Keratinocyte (primary cell): ENCODE results near the gene HBA1. TPM values are rescaled to one million over a fixed set of nuclear protein-coding genes. Genes with fewer than 3 reads are reported as not detected.
A peak's percentile ranks its signal among the peaks of the same experiment; 100 is the strongest.

ENCODE experiments used
- DNase-seq: peaks from one replicate; pipeline ENCODE4 v3.0.0-alpha.2; 2011; ENCODE audit warnings: low read depth, missing footprints, low spot score
- FAIRE-seq: peaks from 2 replicates; lab custom pipeline; 2011; peaks lifted over from hg19 to GRCh38; lab: Jason Lieb, UNC
- H2AFZ ChIP-seq: 2 replicates; pipeline ENCODE4 v1.6.0; 2012; ENCODE audit warnings: low read length, control low read depth, inconsistent platforms; ENCODE audit not compliant: control insufficient read depth
- H3K27ac ChIP-seq: 2 replicates; pipeline ENCODE4 v1.5.1; 2011; ENCODE audit warnings: low read length; ENCODE audit not compliant: control insufficient read depth, insufficient read depth
- H3K27me3 ChIP-seq: 3 replicates; pipeline ENCODE4 v1.6.0; 2011; ENCODE audit warnings: low read length; ENCODE audit not compliant: control insufficient read depth, insufficient read depth; ENCODE audit errors: extremely low read depth
- H3K36me3 ChIP-seq, 2 experiments: 2 replicates in 1 of 2; 3 replicates in 1 of 2; pipeline ENCODE4 v1.5.1; 2011; ENCODE audit warnings: low read length in 2 of 2, mild to moderate bottlenecking in 1 of 2; ENCODE audit not compliant: control insufficient read depth in 2 of 2, insufficient read depth in 2 of 2; ENCODE audit errors: extremely low read depth in 1 of 2
- H3K4me1 ChIP-seq: 3 replicates; pipeline ENCODE4 v1.5.1; 2011; ENCODE audit warnings: low read length; ENCODE audit not compliant: control insufficient read depth, insufficient read depth; ENCODE audit errors: extremely low read depth
- H3K4me2 ChIP-seq: 3 replicates; pipeline ENCODE4 v1.6.0; 2011; ENCODE audit warnings: low read depth, low read length; ENCODE audit not compliant: control insufficient read depth, insufficient read depth; ENCODE audit errors: extremely low read depth
- H3K4me3 ChIP-seq, 3 experiments: fragments of 200-600 bp in 1 of 3; sonication (generic) in 1 of 3; 2 replicates in 2 of 3; 3 replicates in 1 of 3; pipeline ENCODE4 v1.5.1; 2011 to 2016; ENCODE audit warnings: low read length in 3 of 3, mild to moderate bottlenecking in 3 of 3, control low read depth in 2 of 3, inconsistent platforms in 1 of 3, low read depth in 1 of 3, mixed read lengths in 1 of 3, mixed run types in 1 of 3, moderate library complexity in 1 of 3; ENCODE audit not compliant: control insufficient read depth in 2 of 3, insufficient read depth in 2 of 3; ENCODE audit errors: extremely low read depth in 1 of 3
- H3K79me2 ChIP-seq: 2 replicates; pipeline ENCODE4 v1.6.0; 2012; ENCODE audit warnings: low read length; ENCODE audit not compliant: control insufficient read depth, insufficient read depth
- H3K9ac ChIP-seq: 3 replicates; pipeline ENCODE4 v1.6.0; 2011; ENCODE audit warnings: low read length; ENCODE audit not compliant: control insufficient read depth, insufficient read depth; ENCODE audit errors: extremely low read depth
- H3K9me1 ChIP-seq: 3 replicates; pipeline ENCODE4 v1.6.0; 2011; ENCODE audit warnings: low read length; ENCODE audit not compliant: control insufficient read depth, insufficient read depth; ENCODE audit errors: extremely low read depth
- H3K9me3 ChIP-seq: 2 replicates; pipeline ENCODE4 v1.5.1; 2012; ENCODE audit warnings: low read depth, low read length; ENCODE audit not compliant: control insufficient read depth
- H4K20me1 ChIP-seq: 3 replicates; pipeline ENCODE4 v1.6.0; 2011; ENCODE audit warnings: low read length; ENCODE audit not compliant: control insufficient read depth, insufficient read depth; ENCODE audit errors: extremely low read depth
- EZH2 ChIP-seq: IDR thresholded peaks from one replicate; pipeline ENCODE4 v1.6.1; 2012; ENCODE audit warnings: inconsistent platforms, mild to moderate bottlenecking, low read length, moderate library complexity
- dilution Hi-C: fragments of 300-500 bp; cut with MboI; formaldehyde crosslinking; loops from one replicate; pipeline ENCODE4 v1.7.0; 2020; ENCODE audit warnings: low sequenced_read_pairs; ENCODE audit not compliant: extremely low pct_ligation_motif_present
- polyA plus RNA-seq, 5 experiments: library from polyadenylated mRNA; depleted of rRNA in 3 of 5; stranded (reverse) in 3 of 5; stranded (forward) in 1 of 5; unstranded in 1 of 5; fragments of >200 nt; gene quantifications; 1 replicate in 1 of 5; 2 replicates in 3 of 5; 3 replicates in 1 of 5; pipeline versions ENCODE4 v1.2.1 to v1.2.3, GENCODE V29; 2011 to 2012; ENCODE audit warnings: missing spikeins in 2 of 5, low read depth in 1 of 5, low replicate concordance in 1 of 5
- TF ChIP-seq, protein P1 (sequence below), 3 experiments: IDR thresholded peaks in 1 of 3; conservative IDR thresholded peaks in 1 of 3; optimal IDR thresholded peaks in 1 of 3; 2 replicates in 2 of 3; 3 replicates in 1 of 3; pipeline versions ENCODE3 to v1.5.1; 2011; ENCODE audit warnings: low read length in 3 of 3, mild to moderate bottlenecking in 3 of 3, moderate library complexity in 2 of 3, control low read depth in 1 of 3, inconsistent platforms in 1 of 3; ENCODE audit not compliant: insufficient read depth in 2 of 3; ENCODE audit errors: extremely low read depth in 1 of 3

HBA1 gene
- polyA plus RNA-seq, 1 donor (not counting 4 experiments of a cell fraction or from before 2014, with no cell fraction given) = 0.24 TPM

DNA sequence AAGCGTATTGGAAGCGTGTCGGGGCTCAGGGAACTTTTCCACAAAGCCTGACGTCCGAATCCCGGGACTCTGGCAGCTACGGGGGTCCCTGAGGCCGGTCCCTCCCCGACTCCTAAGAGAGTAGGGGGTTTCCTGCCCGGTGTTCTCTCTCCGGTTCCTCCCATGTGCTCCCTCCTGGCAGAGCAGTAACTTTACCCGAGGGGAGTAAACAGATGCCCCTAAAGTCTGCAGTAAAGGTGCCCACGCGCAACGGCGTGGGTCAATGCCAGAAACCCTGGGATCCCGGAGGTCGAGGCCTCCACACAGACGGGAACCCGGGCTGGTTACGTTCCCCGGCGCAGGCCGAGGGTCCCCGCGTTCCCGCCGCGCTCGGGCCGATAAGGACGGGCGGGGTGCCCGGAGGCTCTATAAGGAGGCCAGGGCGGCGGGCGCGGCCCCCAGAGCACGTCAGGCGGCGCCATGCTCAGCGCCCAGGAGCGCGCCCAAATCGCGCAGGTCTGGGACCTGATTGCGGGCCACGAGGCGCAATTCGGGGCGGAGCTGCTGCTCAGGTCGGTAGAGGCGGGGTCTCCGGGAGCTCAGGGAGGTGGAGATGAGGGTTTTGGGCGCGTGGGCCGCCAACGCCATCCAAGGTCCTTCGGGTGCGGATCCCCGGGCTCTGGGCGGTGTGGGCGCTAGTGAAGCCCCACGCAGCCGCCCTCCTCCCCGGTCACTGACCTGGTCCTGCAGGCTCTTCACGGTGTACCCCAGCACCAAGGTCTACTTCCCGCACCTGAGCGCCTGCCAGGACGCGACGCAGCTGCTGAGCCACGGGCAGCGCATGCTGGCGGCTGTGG lies 10.7 kb upstream of the HBA1 start, which contains the start of gene HBM:
HBM (plus strand) TSS at position 440 of the 836 bp plus-strand sequence; CDS start at position 460, 20 bp downstream.
- Histone ChIP-seq H3K79me2 (no peaks in the 10 kb centered on the region), H3K4me2 (peak within 1 kb of the TSS; percentile 16), H3K9ac (no peak within 1 kb of the TSS), H4K20me1 (peaks cover 4% of the 10 kb centered on the region), H3K4me3 (peak within 1 kb of the TSS in 1 of 3 experiments; percentile 20), H3K36me3 (no peaks in the 10 kb centered on the region), H2AFZ (no peak within 1 kb of the TSS), H3K27ac (no peak within 1 kb of the TSS), H3K9me1 (no peaks in the 10 kb centered on the region), H3K4me1 (peaks cover 7% of the 10 kb centered on the region), H3K27me3 (peaks cover 47% of the 10 kb centered on the region), H3K9me3 (no peaks in the 10 kb centered on the region)
- DNase-seq (no peak), FAIRE-seq (no peak)
- peak; percentile 94 for TF ChIP-seq EZH2
- TF ChIP-seq, protein P1, sequence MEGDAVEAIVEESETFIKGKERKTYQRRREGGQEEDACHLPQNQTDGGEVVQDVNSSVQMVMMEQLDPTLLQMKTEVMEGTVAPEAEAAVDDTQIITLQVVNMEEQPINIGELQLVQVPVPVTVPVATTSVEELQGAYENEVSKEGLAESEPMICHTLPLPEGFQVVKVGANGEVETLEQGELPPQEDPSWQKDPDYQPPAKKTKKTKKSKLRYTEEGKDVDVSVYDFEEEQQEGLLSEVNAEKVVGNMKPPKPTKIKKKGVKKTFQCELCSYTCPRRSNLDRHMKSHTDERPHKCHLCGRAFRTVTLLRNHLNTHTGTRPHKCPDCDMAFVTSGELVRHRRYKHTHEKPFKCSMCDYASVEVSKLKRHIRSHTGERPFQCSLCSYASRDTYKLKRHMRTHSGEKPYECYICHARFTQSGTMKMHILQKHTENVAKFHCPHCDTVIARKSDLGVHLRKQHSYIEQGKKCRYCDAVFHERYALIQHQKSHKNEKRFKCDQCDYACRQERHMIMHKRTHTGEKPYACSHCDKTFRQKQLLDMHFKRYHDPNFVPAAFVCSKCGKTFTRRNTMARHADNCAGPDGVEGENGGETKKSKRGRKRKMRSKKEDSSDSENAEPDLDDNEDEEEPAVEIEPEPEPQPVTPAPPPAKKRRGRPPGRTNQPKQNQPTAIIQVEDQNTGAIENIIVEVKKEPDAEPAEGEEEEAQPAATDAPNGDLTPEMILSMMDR (optimal IDR thresholded peaks at IDR 0.05 in 1 of 3, IDR thresholded peaks at IDR 0.05 in 1 of 3, conservative IDR thresholded peaks at IDR 0.05 in 1 of 3; ENCODE audit: extremely low read depth in 1 of 3, insufficient read depth in 2 of 3, low read length in 3 of 3) = no peak
- dilution Hi-C loops = no loop called here

DNA sequence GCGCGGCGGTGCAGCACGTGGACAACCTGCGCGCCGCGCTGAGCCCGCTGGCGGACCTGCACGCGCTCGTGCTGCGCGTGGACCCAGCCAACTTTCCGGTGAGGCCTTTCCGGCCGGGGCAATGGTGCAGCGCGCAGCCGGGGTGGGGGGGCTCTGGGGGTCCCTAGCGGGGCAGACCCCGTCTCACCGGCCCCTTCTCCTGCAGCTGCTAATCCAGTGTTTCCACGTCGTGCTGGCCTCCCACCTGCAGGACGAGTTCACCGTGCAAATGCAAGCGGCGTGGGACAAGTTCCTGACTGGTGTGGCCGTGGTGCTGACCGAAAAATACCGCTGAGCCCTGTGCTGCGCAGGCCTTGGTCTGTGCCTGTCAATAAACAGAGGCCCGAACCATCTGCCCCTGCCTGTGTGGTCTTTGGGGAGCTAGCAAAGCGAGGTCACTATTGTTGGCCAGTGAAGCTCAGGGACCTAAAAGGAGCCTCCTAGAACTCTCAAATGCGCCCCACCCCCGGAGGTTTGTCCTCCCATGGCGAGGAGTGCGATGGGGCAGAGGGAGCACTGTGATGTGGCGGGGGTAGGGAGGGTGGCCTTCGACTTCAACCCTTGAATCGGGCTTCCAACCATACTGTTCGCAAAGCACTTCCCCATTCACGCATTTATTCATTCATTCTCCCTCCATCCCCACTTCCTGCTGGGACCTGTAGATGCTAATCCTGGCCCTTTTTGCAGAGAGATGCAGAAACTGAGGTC lies 9.9 kb upstream of the HBA1 start:
- dilution Hi-C loops = no loop called here
- no peaks in the 10 kb centered on the region for H3K79me2 ChIP-seq
- H3K4me3 ChIP-seq = no peak overlapping the region
- FAIRE-seq (no peak), DNase-seq (no peak)
- peaks cover 7% of the 10 kb centered on the region for H3K4me1 ChIP-seq
- H3K9ac ChIP-seq = no peak overlapping the region
- H3K9me3 ChIP-seq = no peaks in the 10 kb centered on the region
- peaks cover 46% of the 10 kb centered on the region for H3K27me3 ChIP-seq
- no peaks in the 10 kb centered on the region for H3K36me3 ChIP-seq
- H3K27ac ChIP-seq = no peak overlapping the region
- peak; percentile 84 for TF ChIP-seq EZH2
- TF ChIP-seq, protein P1 (optimal IDR thresholded peaks at IDR 0.05 in 1 of 3, IDR thresholded peaks at IDR 0.05 in 1 of 3, conservative IDR thresholded peaks at IDR 0.05 in 1 of 3; ENCODE audit: extremely low read depth in 1 of 3, insufficient read depth in 2 of 3, low read length in 3 of 3) = no peak
- no peaks in the 10 kb centered on the region for H3K9me1 ChIP-seq
- H3K4me2 ChIP-seq = no peak overlapping the region
- H4K20me1 ChIP-seq = peaks cover 4% of the 10 kb centered on the region
- H2AFZ ChIP-seq = no peak overlapping the region
